CD4-positive, alpha-beta T cell treated with Interleukin-17A for 4 hours (primary cell): ENCODE results near the gene CBY2.
"Not testable (repeated sequence)": the region's sequence is repeated elsewhere in the genome, so short reads cannot be mapped to it uniquely, and the experiment has no call there.

ENCODE experiments used
- DNase-seq: peaks from one replicate; pipeline ENCODE4 v3.0.0-alpha.2; 2020; ENCODE audit warnings: mixed read lengths

CBY2 gene

GRCh38 chr13:45748941-45749759, 47.0 kb downstream of the CBY2 start:
- no peak for DNase-seq

DNA sequence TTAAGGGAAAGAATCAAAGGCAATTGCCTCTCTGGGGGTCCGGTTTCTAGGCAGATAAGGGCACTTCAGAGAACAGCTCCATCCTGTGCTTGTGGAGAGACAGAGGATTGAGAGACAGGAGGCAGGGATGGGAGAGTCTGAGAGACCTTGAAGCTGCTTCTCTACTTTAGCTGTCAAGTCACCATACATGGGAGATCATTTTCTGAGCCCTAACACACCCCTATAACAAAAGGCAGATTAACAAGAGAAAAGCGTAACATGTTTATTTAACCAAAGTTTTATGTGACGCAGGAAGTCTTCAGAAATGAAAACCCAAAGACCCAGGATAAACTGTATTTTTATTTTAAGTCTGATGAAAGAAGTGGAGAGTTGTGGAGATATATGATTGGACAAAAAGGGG, 48.4 kb downstream of the CBY2 start:
- no peak for DNase-seq

GRCh38 chr13:45751885-45752284, 49.8 kb downstream of the CBY2 start:
- DNase-seq = no peak

DNA sequence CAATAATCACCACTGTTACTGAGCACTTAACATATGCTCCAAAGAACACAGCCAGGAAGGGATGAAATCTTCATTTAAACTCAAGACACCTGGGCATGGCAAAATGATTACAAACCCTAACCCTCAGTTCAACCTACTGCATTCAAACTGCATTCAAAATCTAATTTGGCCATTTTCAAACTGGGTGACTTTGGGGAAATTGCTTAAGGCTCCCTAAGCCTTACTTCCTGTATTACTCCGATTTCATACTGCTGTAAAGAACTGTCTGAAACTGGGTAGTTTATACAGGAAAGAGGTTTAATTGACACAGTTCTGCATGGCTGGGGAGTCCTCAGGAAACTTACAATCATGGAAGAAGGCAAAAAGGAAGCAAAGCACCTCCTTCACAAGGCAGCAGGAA, 50.4 kb downstream of the CBY2 start:
- DNase-seq = no peak

- DNase-seq = not testable (repeated sequence)
Measured at GRCh38 chr13:45756498-45756897, 54.4 kb downstream of the CBY2 start.

GRCh38 chr13:45757589-45757988, 55.5 kb downstream of the CBY2 start:
- DNase-seq = not testable (repeated sequence)

GRCh38 chr13:45763419-45763818, 61.3 kb downstream of the CBY2 start:
- no peak for DNase-seq
